ENCODE data around the gene MORN4. TPM values are rescaled to one million over a fixed set of nuclear protein-coding genes. Genes with fewer than 3 reads are reported as not detected.

Gene MORN4
- total RNA-seq, 3 donors from 2014 or later (not counting 1 experiment from before 2014, with no cell fraction given) = 0.14 to 2.0 (median 1.6) TPM

- WGBS (ENCODE audit: insufficient coverage) = 80% methylated on average over 4 of the region's 4 CpGs
- TF ChIP-seq CTCF (IDR thresholded peaks at IDR 0.05) = no peak
- H3K4me1 Mint-ChIP-seq = no peaks in the 10 kb centered on the region
- DNase-seq = no peak
- no peaks in the 10 kb centered on the region for H3K36me3 ChIP-seq (ENCODE audit: control insufficient read depth, insufficient read depth, low read length)
- no peak overlapping the region for H3K4me3 ChIP-seq (ENCODE audit: low read length)
- H3K27ac ChIP-seq (ENCODE audit: low read length) = no peak overlapping the region
- H3K36me3 Mint-ChIP-seq = no peaks in the 10 kb centered on the region
- no peaks in the 10 kb centered on the region for H3K27me3 Mint-ChIP-seq (ENCODE audit: low read depth in 2 of 2)
- H3K9me3 Mint-ChIP-seq = no peaks in the 10 kb centered on the region
- intact Hi-C loops (cut with micrococcal nuclease) = no loop called here
- H3K9me3 ChIP-seq (ENCODE audit: control insufficient read depth, insufficient read depth, low read length) = no peaks in the 10 kb centered on the region
- no peak for ATAC-seq
- H3K27ac Mint-ChIP-seq = no peak overlapping the region
- no peaks in the 10 kb centered on the region for H3K27me3 ChIP-seq (ENCODE audit: control insufficient read depth, insufficient read depth, low read length)
- H3K4me3 Mint-ChIP-seq = no peak overlapping the region
- peaks cover 4% of the 10 kb centered on the region for H3K4me1 ChIP-seq (ENCODE audit: control insufficient read depth, insufficient read depth, low read length)
These were observed 58.8 kb downstream of the MORN4 start for GRCh38 chr10:97574374-97575126.

- Mint-ChIP-seq H3K36me3 (no peaks in the 10 kb centered on the region), H3K27me3 (ENCODE audit: low read depth in 2 of 2) (no peaks in the 10 kb centered on the region), H3K9me3 (no peaks in the 10 kb centered on the region), H3K27ac (no peak overlapping the region), H3K4me3 (no peak overlapping the region), H3K4me1 (no peaks in the 10 kb centered on the region)
- WGBS (ENCODE audit: insufficient coverage) = 47% methylated on average over 2 of the region's 2 CpGs
- TF ChIP-seq CTCF (IDR thresholded peaks at IDR 0.05) = no peak
- Histone ChIP-seq H3K27ac (ENCODE audit: low read length) (no peak overlapping the region), H3K36me3 (ENCODE audit: control insufficient read depth, insufficient read depth, low read length) (no peaks in the 10 kb centered on the region), H3K9me3 (ENCODE audit: control insufficient read depth, insufficient read depth, low read length) (no peaks in the 10 kb centered on the region), H3K4me3 (ENCODE audit: low read length) (no peak overlapping the region), H3K4me1 (ENCODE audit: control insufficient read depth, insufficient read depth, low read length) (peaks cover 4% of the 10 kb centered on the region), H3K27me3 (ENCODE audit: control insufficient read depth, insufficient read depth, low read length) (no peaks in the 10 kb centered on the region)
- ATAC-seq = no peak
- intact Hi-C loops (cut with micrococcal nuclease) = no loop called here
- no peak for DNase-seq
These were observed 59.6 kb downstream of the MORN4 start for GRCh38 chr10:97573672-97574071.

GRCh38 chr10:97573021-97573420 is 60.3 kb downstream of the MORN4 start:
- Mint-ChIP-seq H3K36me3 (no peaks in the 10 kb centered on the region), H3K9me3 (no peaks in the 10 kb centered on the region), H3K4me3 (no peak overlapping the region), H3K27ac (no peak overlapping the region), H3K27me3 (ENCODE audit: low read depth in 2 of 2) (no peaks in the 10 kb centered on the region), H3K4me1 (no peaks in the 10 kb centered on the region)
- no peak for TF ChIP-seq CTCF (IDR thresholded peaks at IDR 0.05)
- Histone ChIP-seq H3K27ac (ENCODE audit: low read length) (no peak overlapping the region), H3K27me3 (ENCODE audit: control insufficient read depth, insufficient read depth, low read length) (no peaks in the 10 kb centered on the region), H3K36me3 (ENCODE audit: control insufficient read depth, insufficient read depth, low read length) (no peaks in the 10 kb centered on the region), H3K4me3 (ENCODE audit: low read length) (no peak overlapping the region), H3K4me1 (ENCODE audit: control insufficient read depth, insufficient read depth, low read length) (peaks cover 4% of the 10 kb centered on the region), H3K9me3 (ENCODE audit: control insufficient read depth, insufficient read depth, low read length) (no peaks in the 10 kb centered on the region)
- intact Hi-C loops (cut with micrococcal nuclease) = no loop called here
- WGBS (ENCODE audit: insufficient coverage) = 95% methylated on average over 2 of the region's 2 CpGs
- no peak for DNase-seq
- no peak for ATAC-seq
